GM18909 (cell line): ENCODE results near the gene MTFP1.

Source experiments
- ATAC-seq: cut with Tn5 transposase; IDR thresholded peaks from one replicate; pipeline ENCODE4 v1.9.1; 2021; ENCODE audit warnings: mild to moderate bottlenecking; ENCODE audit not compliant: unreplicated experiment, poor library complexity

Gene MTFP1, protein sequence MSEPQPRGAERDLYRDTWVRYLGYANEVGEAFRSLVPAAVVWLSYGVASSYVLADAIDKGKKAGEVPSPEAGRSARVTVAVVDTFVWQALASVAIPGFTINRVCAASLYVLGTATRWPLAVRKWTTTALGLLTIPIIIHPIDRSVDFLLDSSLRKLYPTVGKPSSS

DNA sequence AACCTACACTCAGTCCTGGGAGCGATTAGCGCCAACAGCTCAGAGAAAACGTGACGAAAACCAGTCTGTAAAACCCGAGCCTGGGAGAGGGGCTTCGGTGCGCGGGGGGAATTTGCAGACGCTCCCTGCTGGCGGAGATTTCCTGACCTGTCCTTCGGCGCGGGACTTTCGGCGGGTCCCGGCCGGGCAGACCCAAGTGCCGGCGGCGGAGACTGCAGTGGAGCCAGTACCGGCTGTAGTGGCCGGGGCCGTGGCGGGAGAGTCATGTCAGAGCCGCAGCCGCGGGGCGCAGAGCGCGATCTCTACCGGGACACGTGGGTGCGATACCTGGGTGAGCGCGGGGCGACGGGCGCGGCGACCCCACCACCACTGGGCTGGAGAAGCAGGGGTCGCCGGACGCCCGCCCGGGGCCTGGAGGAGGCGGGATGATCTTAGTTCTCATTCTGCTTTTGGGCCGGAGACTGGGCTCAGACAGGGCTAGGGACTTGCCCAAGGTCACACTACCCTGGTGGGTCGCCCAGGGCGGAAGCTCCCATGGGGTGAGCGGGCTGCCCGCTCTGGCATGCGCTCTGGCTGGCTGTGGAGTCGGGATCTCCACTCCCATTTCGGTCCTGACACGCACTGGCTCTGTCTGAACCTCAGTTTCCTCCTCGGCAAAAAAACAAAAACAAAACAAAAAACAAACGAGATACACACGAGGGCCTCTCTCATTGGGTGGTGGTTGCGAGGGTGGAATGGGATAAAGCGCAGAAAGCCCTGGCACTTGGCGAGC is at the start of gene MTFP1:
Gene MTFP1 (plus strand): TSS at position 153 of the 772 bp plus-strand sequence. CDS start 112 bp downstream, at position 265.
- no peak for ATAC-seq

DNA sequence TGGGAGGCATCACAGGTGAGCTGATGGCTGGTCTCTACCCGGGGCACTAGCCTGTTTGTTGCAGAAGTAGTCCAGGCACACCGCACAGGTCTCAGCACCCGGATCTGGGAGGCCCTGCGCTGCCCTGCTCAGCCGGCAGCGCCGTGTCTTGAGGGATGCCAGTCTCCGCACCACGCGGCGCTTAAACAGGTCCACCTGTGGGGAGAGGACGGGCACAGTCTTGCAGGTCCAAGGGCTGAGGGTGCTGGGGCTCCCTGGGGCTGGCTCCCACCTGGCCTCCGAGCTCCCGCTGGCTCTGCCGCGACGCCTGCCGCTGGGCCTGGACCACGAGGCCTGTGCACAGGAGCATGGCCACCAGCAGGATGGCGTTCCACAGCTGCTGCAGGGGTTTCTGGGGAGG is 45.6 kb upstream of the MTFP1 start:
- no peak for ATAC-seq

DNA sequence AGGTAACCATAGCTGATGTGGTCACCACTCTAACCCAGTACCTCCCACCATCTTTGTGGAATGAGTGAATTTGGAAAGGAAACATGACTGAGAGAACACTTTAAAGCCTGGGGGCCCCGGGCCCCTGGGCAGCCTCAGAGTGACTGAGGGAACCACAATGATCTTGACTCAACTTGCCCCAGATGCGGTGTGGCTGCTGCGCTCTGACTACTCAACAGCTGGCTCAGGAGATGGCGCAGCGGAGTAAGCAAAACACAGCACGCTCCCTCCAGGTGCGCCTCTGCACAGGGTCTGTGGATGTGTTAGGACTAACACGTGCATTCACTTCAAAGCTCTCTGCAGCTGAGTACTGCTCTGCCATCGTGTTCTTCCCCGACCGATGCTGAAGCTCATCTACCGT is 44.3 kb upstream of the MTFP1 start:
- no peak for ATAC-seq

DNA sequence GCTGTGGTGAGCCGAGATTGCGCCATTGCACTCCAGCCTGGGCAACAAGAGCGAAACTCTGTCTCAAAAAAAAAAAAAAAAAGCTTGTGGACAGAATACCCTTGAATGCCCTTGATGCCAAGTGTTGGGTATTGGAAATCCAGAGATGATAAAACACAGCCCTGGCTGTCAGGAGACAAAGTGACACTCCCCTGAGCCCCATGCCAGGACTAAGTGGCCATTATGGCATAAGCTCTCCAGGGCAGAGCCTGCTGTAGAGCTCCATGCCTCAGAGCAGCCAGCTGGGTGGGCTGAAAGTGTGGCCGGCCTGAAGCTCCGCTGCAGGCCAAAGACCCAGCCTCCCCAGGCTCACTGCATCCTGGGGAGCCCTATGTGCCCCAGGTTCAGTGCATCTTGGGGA is 43.2 kb upstream of the MTFP1 start:
- ATAC-seq, result no peak

DNA sequence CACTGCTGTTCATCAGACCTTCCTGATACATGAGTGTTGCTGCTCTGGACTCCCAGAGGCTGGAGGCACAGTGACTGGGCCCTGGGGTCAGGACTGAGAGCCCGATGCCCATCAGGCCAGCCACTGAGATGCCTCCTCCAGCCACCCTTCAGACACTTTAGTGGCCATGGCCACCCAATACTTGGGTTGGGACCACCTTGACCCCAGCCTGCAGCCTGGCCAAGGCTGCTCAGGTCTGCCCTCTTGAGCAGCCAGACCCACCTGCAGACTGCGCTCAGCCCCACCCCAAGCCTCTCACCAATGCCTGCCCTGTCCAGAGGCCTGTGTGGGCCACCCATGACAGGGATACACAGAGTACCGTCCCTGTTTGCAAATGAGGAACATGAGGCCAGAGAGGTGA is 42.5 kb upstream of the MTFP1 start:
- ATAC-seq, result no peak

DNA sequence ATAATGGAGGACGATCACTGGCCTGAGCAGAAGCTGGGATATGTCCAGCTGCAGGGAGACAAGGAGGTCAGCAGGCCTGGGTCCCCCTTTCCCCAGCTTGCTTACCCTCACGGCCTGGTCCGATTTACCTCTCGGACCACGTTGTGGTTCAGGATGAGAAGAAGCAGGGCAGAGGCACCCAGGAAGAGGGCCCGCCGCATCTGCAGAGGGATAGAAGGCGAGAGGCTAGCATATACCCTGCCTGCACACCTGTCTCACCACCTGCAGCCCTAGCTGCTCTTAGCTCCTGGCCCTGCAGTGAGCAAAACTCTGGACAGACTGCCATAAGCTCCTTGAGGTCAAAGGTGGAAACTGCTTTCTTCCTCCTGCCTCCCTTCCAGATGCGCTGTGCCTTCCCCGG is 39.6 kb upstream of the MTFP1 start:
- ATAC-seq, result no peak

- ATAC-seq, result no peak
Observed at GRCh38 chr22:30386608-30386959, 39.0 kb upstream of the MTFP1 start.

- peak; percentile 71 for ATAC-seq
Observed at GRCh38 chr22:30386960-30387827, 38.4 kb upstream of the MTFP1 start, which contains the start of gene RNF215. RNF215 (minus strand) TSS chr22:30387411; CDS start chr22:30387313, 98 bp downstream.

DNA sequence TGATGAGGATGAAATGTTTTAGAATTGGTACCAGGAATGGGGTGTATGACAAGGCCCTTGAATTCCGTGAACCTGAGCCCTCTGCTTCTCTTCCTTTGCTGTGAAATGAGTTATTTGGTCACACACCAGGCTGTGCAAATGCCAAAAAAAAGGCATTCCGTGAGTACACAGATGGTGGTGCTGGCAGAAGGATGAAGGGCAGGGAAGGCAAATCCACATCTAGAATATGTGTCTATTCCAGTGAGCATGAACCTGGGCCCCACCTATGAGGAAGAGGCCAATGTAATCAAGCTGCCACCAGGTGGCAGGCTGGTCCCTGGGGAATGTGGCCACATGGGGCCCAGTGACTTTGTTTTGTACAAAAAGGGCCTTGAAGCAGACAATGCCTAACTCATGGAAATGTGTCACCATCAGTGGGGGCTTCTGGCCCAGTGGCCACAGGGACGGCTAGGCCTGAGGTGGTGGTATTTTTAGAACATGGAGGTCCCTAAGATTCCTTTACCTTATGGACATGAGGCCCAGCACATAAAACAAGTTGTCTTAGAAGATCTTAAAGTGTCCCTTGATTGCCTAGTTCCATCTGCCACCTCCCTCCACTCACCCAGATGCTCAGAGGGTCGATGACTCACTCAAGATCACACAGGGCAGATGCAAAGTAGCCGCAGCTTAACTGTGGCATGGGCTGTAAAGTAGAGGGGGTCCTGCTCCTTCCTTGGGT is 34.4 kb upstream of the MTFP1 start:
- no peak for ATAC-seq

- no peak for ATAC-seq
Observed at GRCh38 chr22:30392661-30393321, 32.8 kb upstream of the MTFP1 start.

- ATAC-seq, result no peak
Observed at GRCh38 chr22:30393322-30393680, 32.3 kb upstream of the MTFP1 start.

- no peak for ATAC-seq
Observed at GRCh38 chr22:30393885-30394284, 31.7 kb upstream of the MTFP1 start.

DNA sequence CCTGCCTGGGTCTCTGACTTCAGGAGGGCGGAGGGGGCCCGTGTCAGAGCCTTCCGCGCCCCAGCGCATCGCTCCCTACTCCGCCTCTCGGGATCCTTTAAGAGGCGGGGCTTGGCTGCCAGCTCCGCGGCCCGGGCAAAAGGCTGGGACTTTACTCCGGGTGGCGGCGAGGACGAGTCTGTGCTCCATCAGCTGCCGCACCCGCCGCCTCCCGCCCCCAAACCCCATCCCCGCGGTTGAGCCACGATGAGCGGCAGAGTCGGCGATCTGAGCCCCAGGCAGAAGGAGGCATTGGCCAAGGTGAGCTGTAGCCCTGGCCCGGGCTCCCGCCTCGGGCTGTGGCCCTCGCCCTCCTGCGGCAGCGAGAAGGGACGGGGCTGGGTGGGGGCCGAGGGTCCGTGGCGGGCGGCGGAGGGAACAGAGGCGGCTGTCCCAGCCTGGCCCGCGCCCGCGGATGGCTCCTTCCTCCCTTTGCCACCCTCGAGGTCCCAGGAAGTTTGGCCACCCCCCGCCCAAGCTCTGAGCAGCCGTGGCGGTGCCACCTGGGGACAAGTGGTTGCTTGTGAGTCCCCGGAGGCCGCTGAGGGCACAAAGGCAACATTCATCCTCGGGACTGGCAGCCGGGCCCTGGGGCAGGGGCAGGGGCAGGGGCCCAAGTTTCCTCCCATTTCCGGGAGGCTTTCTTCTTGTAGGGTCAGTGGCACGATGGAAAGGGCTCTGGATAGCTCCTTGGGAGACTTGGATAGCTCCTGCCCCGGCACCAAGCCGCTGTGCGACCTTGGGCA is 28.5 kb upstream of the MTFP1 start, which contains the start of gene SEC14L2:
Gene SEC14L2 (plus strand): TSS at position 148 of the 785 bp plus-strand sequence. CDS start 99 bp downstream, at position 247.
- ATAC-seq, result no peak

GRCh38 chr22:30397656-30398635 is 27.6 kb upstream of the MTFP1 start:
- no peak for ATAC-seq

DNA sequence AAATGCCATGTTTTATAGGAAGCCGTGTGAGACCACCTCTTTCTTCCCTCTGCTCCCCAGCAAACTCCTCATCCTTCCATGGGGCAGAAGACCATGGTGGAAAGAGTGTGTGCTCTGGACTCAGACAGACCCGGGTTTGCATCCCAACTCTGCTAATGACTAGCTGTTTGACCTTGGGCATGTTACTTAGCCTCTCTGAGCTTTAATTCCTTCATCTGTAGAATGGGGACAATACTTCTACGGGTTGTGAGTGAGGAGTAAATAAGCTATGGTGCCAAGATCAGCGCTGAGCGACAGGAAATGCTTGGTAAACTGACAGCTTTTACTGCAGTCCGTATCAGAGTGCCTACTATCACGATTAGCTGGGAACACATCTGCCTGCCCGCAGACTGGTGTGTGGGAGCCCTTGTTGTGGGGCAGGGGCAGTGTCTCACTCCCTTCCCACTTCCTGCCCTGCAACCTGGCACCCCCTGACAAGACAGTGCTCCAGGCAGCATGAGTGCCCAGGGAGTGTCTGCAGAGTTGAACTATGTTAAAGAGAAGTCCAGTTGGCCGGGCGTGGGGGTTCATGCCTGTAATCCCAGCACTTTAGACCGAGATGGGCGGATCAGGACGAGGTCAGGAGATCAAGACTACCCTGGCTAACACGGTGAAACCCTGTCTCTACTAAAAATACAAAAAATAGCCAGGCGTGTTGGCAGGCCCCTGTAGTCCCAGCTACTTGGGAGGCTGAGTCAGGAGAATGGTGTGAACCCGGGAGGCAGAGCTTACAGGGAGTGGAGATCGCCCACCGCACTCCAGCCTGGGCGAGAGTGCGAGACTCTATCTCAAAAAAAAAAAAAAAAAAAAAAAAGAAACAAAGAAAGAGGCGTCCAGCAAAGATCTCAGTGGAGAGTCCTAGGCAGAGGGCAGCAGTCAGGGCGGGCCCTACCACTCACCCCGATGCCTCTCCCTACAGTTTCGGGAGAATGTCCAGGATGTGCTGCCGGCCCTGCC is 26.6 kb upstream of the MTFP1 start:
- ATAC-seq, result no peak

DNA sequence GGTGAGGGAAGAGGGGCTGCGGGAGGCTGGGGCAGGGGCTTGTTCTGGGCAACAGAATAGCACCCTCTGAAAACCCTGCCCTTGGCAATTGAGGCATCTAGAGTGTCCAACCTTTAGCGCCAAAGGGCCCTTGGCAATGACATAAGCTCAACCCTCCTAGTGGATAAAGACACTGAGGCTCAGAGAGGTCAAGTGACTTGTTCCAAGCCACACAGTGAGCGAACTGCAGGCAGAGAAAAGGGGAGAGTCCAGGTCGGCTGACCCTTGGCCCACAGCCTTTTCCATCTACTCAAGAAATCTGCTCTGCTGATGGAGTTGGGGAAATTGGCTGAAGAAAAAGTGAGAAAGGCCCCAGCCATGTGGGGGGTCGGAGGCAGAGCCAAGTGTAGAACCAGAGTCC is 25.9 kb upstream of the MTFP1 start:
- ATAC-seq, result no peak

DNA sequence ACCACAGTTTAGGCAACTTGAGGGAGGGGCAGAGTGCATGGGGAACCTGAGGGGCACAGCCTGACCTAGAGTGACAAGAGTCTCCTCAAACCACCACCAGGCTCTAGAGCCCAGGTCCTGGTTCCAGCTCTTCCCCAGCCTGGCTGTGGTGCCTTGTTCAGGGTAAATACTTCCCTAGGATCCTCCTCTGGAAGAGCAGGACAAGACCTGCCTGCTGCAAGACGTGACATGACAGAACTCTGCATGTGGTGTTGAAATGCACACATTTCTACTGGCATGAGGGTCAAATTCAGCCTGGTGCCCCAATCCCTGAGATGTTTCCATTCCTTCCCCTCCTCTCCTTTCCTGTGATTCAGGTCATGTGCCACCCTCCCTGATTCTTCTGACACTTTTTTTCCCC is 25.4 kb upstream of the MTFP1 start:
- no peak for ATAC-seq
